ENCODE results near the gene PRSS3. TPM values are rescaled to one million over a fixed set of nuclear protein-coding genes. Genes with fewer than 3 reads are reported as not detected.

The PRSS3 gene
- total RNA-seq, 1 experiment from 2014 or later = 33.8 TPM

DNA sequence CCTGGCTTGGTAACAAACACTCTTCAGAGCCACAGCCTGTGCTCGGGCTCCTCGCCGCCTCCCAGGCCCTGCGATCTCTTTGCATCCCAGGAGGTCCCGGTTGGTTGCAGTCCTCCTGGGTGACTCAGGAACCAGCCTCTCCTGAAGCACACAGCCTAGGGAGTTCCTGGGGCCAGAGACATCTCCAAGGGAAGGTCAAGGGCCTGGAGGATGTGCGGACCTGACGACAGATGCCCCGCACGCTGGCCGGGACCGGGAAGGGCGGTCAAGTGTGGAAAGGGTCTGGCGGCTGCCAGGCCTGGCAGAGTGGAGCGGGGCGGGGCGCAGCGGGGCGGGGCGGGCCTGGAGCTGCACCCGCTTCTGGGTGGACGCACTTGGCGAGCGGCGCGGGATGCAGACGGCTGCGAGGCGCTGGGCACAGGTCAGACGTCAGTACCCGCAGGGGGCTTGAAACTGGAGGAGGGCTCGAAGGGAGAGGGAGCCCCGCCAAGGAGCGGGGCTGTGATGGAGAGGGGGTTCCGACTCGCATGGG is 45.0 kb upstream of the PRSS3 start:
- Mint-ChIP-seq H3K4me3 (ENCODE audit: unreplicated experiment) (peak overlapping the region; percentile 74), H3K27ac (ENCODE audit: unreplicated experiment) (peak overlapping the region; percentile 53), H3K27me3 (ENCODE audit: insufficient read depth, unreplicated experiment) (no peaks in the 10 kb centered on the region)

DNA sequence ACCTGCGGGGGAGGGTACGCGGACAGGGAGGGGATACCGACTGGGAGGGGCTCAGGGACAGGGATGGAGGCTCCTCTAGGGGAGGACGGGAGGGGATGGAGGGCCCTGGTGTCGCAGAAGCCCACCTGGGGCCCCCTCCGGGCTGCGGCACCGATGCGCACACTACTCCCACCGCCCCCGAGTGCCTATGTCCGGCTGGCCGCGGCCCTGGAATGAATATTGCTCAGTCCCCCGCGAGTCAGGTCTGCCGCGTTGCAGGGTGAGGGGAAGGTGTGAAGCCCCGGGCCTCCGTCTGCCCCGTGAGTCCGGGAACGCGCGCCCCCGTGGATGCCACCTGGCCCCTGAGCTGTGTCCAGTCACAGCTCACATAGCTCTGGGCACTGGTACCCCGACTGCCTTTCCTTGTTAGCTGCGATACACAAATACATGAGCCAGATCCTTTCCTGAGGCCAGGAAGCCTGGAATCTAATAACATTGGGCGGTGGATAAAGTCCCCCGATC is 44.5 kb upstream of the PRSS3 start:
- Histone ChIP-seq H3K4me1 (peaks cover 7% of the 10 kb centered on the region; the same call in 1 of the 2 replicates), H3K27me3 (replicated peaks; ENCODE audit: control insufficient read depth, insufficient read depth, low read length) (no peaks in the 10 kb centered on the region), H3K36me3 (ENCODE audit: control insufficient read depth, insufficient read depth, low read length) (no peaks in the 10 kb centered on the region), H3K9me3 (no peaks in the 10 kb centered on the region), H3K4me3 (ENCODE audit: low read depth, low read length) (peak overlapping the region; percentile 91)
- H3K9me3 Mint-ChIP-seq (ENCODE audit: unreplicated experiment) = no peaks in the 10 kb centered on the region
- intact Hi-C loops (cut with micrococcal nuclease; ENCODE audit: unreplicated experiment) = no loop called here
- peak overlapping the region; percentile 74 for H3K4me3 Mint-ChIP-seq (ENCODE audit: unreplicated experiment)
- no TSS peak for BruUV-seq (replicated peaks)
- CTCF ChIA-PET = interaction anchor here (1.4 to 1.8 kb wide), 2 partner anchors 101 to 127 kb away, joined by 4 to 5 read pairs; no protein-coding TSS in a partner anchor
- POLR2A ChIA-PET = interaction anchor here (0.6 kb wide), 1 partner anchor 83 kb away, joined by 5 read pairs; no protein-coding TSS in a partner anchor
- no peaks in the 10 kb centered on the region for H3K36me3 Mint-ChIP-seq (ENCODE audit: insufficient read depth, unreplicated experiment)
- H3K4me1 Mint-ChIP-seq (ENCODE audit: low read depth, unreplicated experiment) = peaks cover 17% of the 10 kb centered on the region
- no peaks in the 10 kb centered on the region for H3K27me3 Mint-ChIP-seq (ENCODE audit: insufficient read depth, unreplicated experiment)
- peak overlapping the region; percentile 9 for H3K27ac Mint-ChIP-seq (ENCODE audit: unreplicated experiment)
- DNase-seq = peak in 1 of 2 experiments; percentile 21
- TF ChIP-seq, protein P1, sequence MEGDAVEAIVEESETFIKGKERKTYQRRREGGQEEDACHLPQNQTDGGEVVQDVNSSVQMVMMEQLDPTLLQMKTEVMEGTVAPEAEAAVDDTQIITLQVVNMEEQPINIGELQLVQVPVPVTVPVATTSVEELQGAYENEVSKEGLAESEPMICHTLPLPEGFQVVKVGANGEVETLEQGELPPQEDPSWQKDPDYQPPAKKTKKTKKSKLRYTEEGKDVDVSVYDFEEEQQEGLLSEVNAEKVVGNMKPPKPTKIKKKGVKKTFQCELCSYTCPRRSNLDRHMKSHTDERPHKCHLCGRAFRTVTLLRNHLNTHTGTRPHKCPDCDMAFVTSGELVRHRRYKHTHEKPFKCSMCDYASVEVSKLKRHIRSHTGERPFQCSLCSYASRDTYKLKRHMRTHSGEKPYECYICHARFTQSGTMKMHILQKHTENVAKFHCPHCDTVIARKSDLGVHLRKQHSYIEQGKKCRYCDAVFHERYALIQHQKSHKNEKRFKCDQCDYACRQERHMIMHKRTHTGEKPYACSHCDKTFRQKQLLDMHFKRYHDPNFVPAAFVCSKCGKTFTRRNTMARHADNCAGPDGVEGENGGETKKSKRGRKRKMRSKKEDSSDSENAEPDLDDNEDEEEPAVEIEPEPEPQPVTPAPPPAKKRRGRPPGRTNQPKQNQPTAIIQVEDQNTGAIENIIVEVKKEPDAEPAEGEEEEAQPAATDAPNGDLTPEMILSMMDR (IDR thresholded peaks at IDR 0.05; ENCODE audit: insufficient read depth in 1 of 2, low read depth in 1 of 2, low read length in 1 of 2, severe bottlenecking in 1 of 2, unreplicated experiment in 1 of 2) = no peak

More for the DNA sequence above, 45.0 kb upstream of the PRSS3 start:
- no peaks in the 10 kb centered on the region for H3K36me3 ChIP-seq (ENCODE audit: control insufficient read depth, insufficient read depth, low read length)
- TF ChIP-seq, protein P1 (IDR thresholded peaks at IDR 0.05; ENCODE audit: insufficient read depth in 1 of 2, low read depth in 1 of 2, low read length in 1 of 2, severe bottlenecking in 1 of 2, unreplicated experiment in 1 of 2) = no peak
- no TSS peak for BruUV-seq (replicated peaks)
- H3K4me3 ChIP-seq (ENCODE audit: low read depth, low read length) = peak overlapping the region; percentile 91
- H3K9me3 ChIP-seq = no peaks in the 10 kb centered on the region
- Mint-ChIP-seq H3K36me3 (ENCODE audit: insufficient read depth, unreplicated experiment) (no peaks in the 10 kb centered on the region), H3K4me1 (ENCODE audit: low read depth, unreplicated experiment) (peaks cover 17% of the 10 kb centered on the region), H3K9me3 (ENCODE audit: unreplicated experiment) (no peaks in the 10 kb centered on the region)
- no peaks in the 10 kb centered on the region for H3K27me3 ChIP-seq (replicated peaks; ENCODE audit: control insufficient read depth, insufficient read depth, low read length)
- peaks cover 7% of the 10 kb centered on the region; the same call in 1 of the 2 replicates for H3K4me1 ChIP-seq
- CTCF ChIA-PET = interaction anchor here (1.8 kb wide), 1 partner anchor 126 kb away, joined by 4 read pairs; no protein-coding TSS in a partner anchor
- POLR2A ChIA-PET = interaction anchor here (0.5 kb wide), 1 partner anchor 708 kb away, joined by 3 read pairs; the partner anchor contains the start of genes DNAI1 and FAM219A
- intact Hi-C loops (cut with micrococcal nuclease; ENCODE audit: unreplicated experiment) = no loop called here
- peak; percentile 17 to 42 for DNase-seq

DNA sequence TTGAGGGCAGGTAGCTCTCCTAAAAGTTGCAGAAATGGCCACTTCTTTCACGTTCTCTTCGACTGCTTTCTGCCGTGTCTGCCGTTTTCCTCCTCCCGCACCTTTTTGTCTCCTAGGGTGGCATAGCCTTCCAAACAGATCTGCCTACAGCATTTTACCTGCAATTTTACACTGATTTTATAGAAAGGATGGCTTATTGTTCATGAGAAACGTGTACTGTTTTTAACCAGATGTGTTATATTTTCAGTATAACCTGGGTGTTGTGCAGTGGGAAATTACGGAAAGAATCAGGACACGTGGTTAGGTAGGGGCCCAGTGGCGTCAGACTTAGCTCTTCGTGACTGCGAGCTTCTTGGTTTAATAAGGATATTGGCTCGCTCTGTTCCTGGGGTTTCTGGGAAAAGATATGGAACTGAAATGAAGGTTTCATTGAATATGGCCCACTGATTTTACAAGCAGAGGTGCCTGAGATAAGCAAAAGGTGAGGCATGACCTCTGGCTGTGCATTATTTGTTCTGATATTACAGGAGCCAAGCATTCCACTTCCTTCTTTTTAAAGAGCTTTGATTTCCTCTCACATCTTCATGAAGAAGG is 43.7 kb upstream of the PRSS3 start:
- DNase-seq = peak in 1 of 2 experiments; percentile 48
- no peaks in the 10 kb centered on the region for H3K36me3 ChIP-seq (ENCODE audit: control insufficient read depth, insufficient read depth, low read length)
- H3K4me1 Mint-ChIP-seq (ENCODE audit: low read depth, unreplicated experiment) = peaks cover 17% of the 10 kb centered on the region
- H3K27me3 ChIP-seq (replicated peaks; ENCODE audit: control insufficient read depth, insufficient read depth, low read length) = no peaks in the 10 kb centered on the region
- ChIA-PET CTCF (interaction anchor here (1.4 to 2.0 kb wide), 3 partner anchors 14 to 100 kb away, joined by 5 to 13 read pairs (median 5); no protein-coding TSS in a partner anchor), POLR2A (interaction anchor here (0.6 kb wide), 2 partner anchors 82 to 242 kb away, joined by 4 to 5 read pairs; no protein-coding TSS in a partner anchor)
- no peaks in the 10 kb centered on the region for H3K36me3 Mint-ChIP-seq (ENCODE audit: insufficient read depth, unreplicated experiment)
- H3K4me1 ChIP-seq = peaks cover 7% of the 10 kb centered on the region; the same call in 1 of the 2 replicates
- intact Hi-C loops (cut with micrococcal nuclease; ENCODE audit: unreplicated experiment) = loop anchor here (1.0 kb wide), 1 partner anchor 13 kb away; no protein-coding TSS in a partner anchor
- peak overlapping the region; percentile 91 for H3K4me3 ChIP-seq (ENCODE audit: low read depth, low read length)
- H3K9me3 Mint-ChIP-seq (ENCODE audit: unreplicated experiment) = no peaks in the 10 kb centered on the region
- peak overlapping the region; percentile 9 for H3K27ac Mint-ChIP-seq (ENCODE audit: unreplicated experiment)
- TF ChIP-seq, protein P1 (IDR thresholded peaks at IDR 0.05; ENCODE audit: insufficient read depth in 1 of 2, low read depth in 1 of 2, low read length in 1 of 2, severe bottlenecking in 1 of 2, unreplicated experiment in 1 of 2) = no peak
- no peaks in the 10 kb centered on the region for H3K27me3 Mint-ChIP-seq (ENCODE audit: insufficient read depth, unreplicated experiment)
- peak overlapping the region; percentile 74 for H3K4me3 Mint-ChIP-seq (ENCODE audit: unreplicated experiment)
- BruUV-seq (replicated peaks) = TSS peak; percentile 89
- H3K9me3 ChIP-seq = no peaks in the 10 kb centered on the region

Measured in Caco-2 (cell line).